Hepatocyte (in vitro differentiated cells): ENCODE results near the gene SLC39A11. TPM values are rescaled to one million over a fixed set of nuclear protein-coding genes. Genes with fewer than 3 reads are reported as not detected.

Source experiments
- DNase-seq: peaks from one replicate; pipeline ENCODE4 v3.0.0-alpha.2; 2016; ENCODE audit warnings: low spot score
- H2AFZ ChIP-seq: fragments of 200-600 bp; sonication (generic); 2 replicates; pipeline ENCODE4 v1.6.0; 2016; ENCODE audit warnings: antibody characterized with exemption, mild to moderate bottlenecking
- H3K27ac ChIP-seq: fragments of 200-600 bp; sonication (generic); 2 replicates; pipeline ENCODE4 v1.5.1; 2016; ENCODE audit warnings: mild to moderate bottlenecking
- H3K27me3 ChIP-seq: fragments of 200-600 bp; sonication (generic); 2 replicates; pipeline ENCODE4 v1.6.1; 2016
- H3K36me3 ChIP-seq: fragments of 200-600 bp; sonication (generic); replicated peaks from 2 replicates; pipeline ENCODE4 v1.5.1; 2016; ENCODE audit warnings: low read depth; ENCODE audit not compliant: insufficient read depth
- H3K4me1 ChIP-seq: fragments of 200-600 bp; sonication (generic); 2 replicates; pipeline ENCODE4 v1.5.1; 2016; ENCODE audit warnings: mild to moderate bottlenecking, moderate library complexity; ENCODE audit not compliant: insufficient read depth
- H3K4me2 ChIP-seq: fragments of 200-600 bp; sonication (generic); 2 replicates; pipeline ENCODE4 v1.6.0; 2016
- H3K4me3 ChIP-seq: fragments of 200-600 bp; sonication (generic); 2 replicates; pipeline ENCODE4 v1.5.1; 2016; ENCODE audit warnings: mild to moderate bottlenecking
- H3K79me2 ChIP-seq: fragments of 200-600 bp; sonication (generic); 2 replicates; pipeline ENCODE4 v1.6.0; 2017; ENCODE audit warnings: mild to moderate bottlenecking
- H3K9me2 ChIP-seq: fragments of 200-600 bp; sonication (generic); replicated peaks from 2 replicates; pipeline ENCODE4 v1.6.0; 2017; ENCODE audit warnings: mild to moderate bottlenecking; ENCODE audit not compliant: insufficient read depth
- H3K9me3 ChIP-seq: fragments of 200-600 bp; sonication (generic); 2 replicates; pipeline ENCODE4 v1.5.1; 2016; ENCODE audit warnings: low read depth, mild to moderate bottlenecking
- H4K20me1 ChIP-seq: fragments of 200-600 bp; sonication (generic); 2 replicates; pipeline ENCODE4 v1.6.0; 2016; ENCODE audit warnings: mild to moderate bottlenecking; ENCODE audit not compliant: insufficient read depth, poor library complexity, severe bottlenecking
- CTCF ChIP-seq: fragments of 200-600 bp; sonication (generic); IDR thresholded peaks from 2 replicates; pipeline ENCODE4 v1.5.1; 2016; ENCODE audit warnings: antibody characterized with exemption, mild to moderate bottlenecking; ENCODE audit not compliant: poor library complexity
- EZH2 ChIP-seq: fragments of 200-600 bp; sonication (generic); IDR thresholded peaks from 2 replicates; pipeline ENCODE4 v1.6.1; 2016; ENCODE audit warnings: antibody characterized with exemption, mild to moderate bottlenecking, borderline replicate concordance
- EZH2phosphoT487 ChIP-seq: fragments of 200-600 bp; sonication (generic); IDR thresholded peaks from one replicate; pipeline ENCODE4 v1.6.1; 2018; ENCODE audit warnings: antibody characterized with exemption, mild to moderate bottlenecking, low read depth, moderate library complexity; ENCODE audit not compliant: unreplicated experiment, severe bottlenecking
- WGBS: methylation state at CpG from one replicate; pipeline ENCODE4 v1.1.6; 2016; ENCODE audit warnings: low lambda C conversion rate; ENCODE audit errors: missing lambda C conversion rate; 5-methylcytosine and 5-hydroxymethylcytosine counted together
- polyA plus RNA-seq: library from polyadenylated mRNA; unstranded; fragments of >200 nt; fragmentation: Nextera tagmentation; extraction: Ambion mirVana; gene quantifications from 2 replicates; pipeline ENCODE4 v1.2.1, GENCODE V29; 2016
- total RNA-seq: library from RNA; depleted of rRNA; stranded (reverse); fragments of >200 nt; gene quantifications from 2 replicates; pipeline ENCODE4 v1.2.3, GENCODE V29; 2014

Gene SLC39A11
- total and polyA plus RNA-seq, 2 experiments from 2014 or later = 37.7 to 39.1 TPM

- TF ChIP-seq EZH2phosphoT487 = no peak
- no peak for TF ChIP-seq EZH2
- TF ChIP-seq CTCF = no peak
- Histone ChIP-seq H2AFZ (no peak overlapping the region), H3K36me3 (no peaks in the 10 kb centered on the region), H3K79me2 (no peaks in the 10 kb centered on the region), H4K20me1 (no peaks in the 10 kb centered on the region), H3K4me2 (no peak overlapping the region), H3K27me3 (no peaks in the 10 kb centered on the region), H3K27ac (no peak overlapping the region), H3K9me3 (no peaks in the 10 kb centered on the region), H3K4me1 (no peaks in the 10 kb centered on the region), H3K4me3 (no peak overlapping the region), H3K9me2 (no peaks in the 10 kb centered on the region)
- WGBS = 74% methylated on average over 3 of the region's 3 CpGs
- no peak for DNase-seq
These were observed 358.7 kb downstream of the SLC39A11 start for GRCh38 chr17:72733619-72734282.

DNA sequence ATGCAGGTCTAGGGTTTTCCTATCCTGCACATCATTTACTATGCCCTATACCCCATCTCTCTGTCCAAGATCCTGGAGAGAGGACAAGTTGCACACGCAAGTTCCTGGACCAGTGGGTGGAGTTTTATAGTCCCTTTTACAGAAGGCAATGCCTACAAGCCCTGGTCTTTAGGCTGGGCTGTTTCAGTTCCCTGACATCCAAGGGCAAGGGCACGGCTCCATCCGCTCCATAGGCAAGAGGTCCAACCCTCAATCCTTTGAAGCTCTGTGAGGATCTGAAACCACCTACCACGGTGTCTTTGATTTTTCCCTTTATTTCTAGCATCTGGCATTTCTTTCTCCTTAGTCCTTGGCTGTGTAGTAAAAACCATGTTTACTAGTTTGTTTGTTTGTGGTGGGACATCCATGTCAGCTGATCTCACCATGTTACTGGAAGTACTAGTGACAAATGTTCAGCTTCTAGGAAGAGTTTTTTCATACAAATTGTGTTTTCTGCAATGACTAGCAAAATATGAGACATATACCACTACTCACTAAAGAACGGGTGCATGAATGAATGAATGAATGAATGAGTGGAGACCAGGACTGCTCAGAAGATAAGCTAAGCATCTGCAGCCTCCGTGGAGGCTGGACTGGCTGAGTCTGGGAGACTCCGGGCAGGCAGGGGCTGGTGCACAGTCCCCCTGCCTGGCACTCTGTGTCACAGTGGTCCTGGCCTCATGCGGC lies 359.4 kb downstream of the SLC39A11 start:
- DNase-seq = no peak
- H3K4me1 ChIP-seq = no peaks in the 10 kb centered on the region
- no peaks in the 10 kb centered on the region for H3K27me3 ChIP-seq
- H3K4me2 ChIP-seq = no peak overlapping the region
- TF ChIP-seq CTCF = no peak
- TF ChIP-seq EZH2phosphoT487 = no peak
- TF ChIP-seq EZH2 = no peak
- H3K9me3 ChIP-seq = no peaks in the 10 kb centered on the region
- H3K36me3 ChIP-seq = no peaks in the 10 kb centered on the region
- no peaks in the 10 kb centered on the region for H4K20me1 ChIP-seq
- no peaks in the 10 kb centered on the region for H3K9me2 ChIP-seq
- 95% methylated on average over 8 of the region's 8 CpGs for WGBS
- H2AFZ ChIP-seq = no peak overlapping the region
- no peaks in the 10 kb centered on the region for H3K79me2 ChIP-seq
- H3K4me3 ChIP-seq = no peak overlapping the region
- H3K27ac ChIP-seq = no peak overlapping the region

DNA sequence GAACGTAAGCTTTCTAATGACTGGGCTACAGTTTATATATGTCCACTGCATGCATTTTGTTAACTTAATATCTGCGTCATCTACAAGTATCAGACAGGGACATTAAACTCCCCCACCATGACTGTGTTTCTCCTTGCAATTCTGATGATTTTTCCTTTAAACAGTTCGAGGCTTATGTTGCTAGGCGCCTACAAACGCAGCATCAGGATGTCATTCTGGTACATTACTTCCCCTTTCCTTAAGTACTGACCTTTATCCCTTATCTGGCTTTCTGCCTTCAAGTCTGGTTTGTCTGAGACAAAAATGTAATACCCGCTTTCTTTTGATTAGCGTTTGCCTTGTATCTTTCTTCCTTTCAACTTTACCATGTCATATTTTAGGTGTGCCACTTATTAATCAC lies 362.4 kb downstream of the SLC39A11 start:
- H2AFZ ChIP-seq = no peak overlapping the region
- WGBS = 71% methylated on average over 7 of the region's 7 CpGs
- TF ChIP-seq EZH2phosphoT487 (no peak), CTCF (no peak), EZH2 (no peak)
- no peaks in the 10 kb centered on the region for H3K4me1 ChIP-seq
- no peak overlapping the region for H3K4me3 ChIP-seq
- H3K36me3 ChIP-seq = no peaks in the 10 kb centered on the region
- no peaks in the 10 kb centered on the region for H3K9me2 ChIP-seq
- H3K4me2 ChIP-seq = no peak overlapping the region
- H4K20me1 ChIP-seq = no peaks in the 10 kb centered on the region
- H3K27me3 ChIP-seq = no peaks in the 10 kb centered on the region
- DNase-seq = peak; percentile 39
- H3K27ac ChIP-seq = no peak overlapping the region
- no peaks in the 10 kb centered on the region for H3K79me2 ChIP-seq
- H3K9me3 ChIP-seq = no peaks in the 10 kb centered on the region
